IMR-90 (cell line): Measurements from ENCODE around the gene RNPEP. TPM values are rescaled to one million over a fixed set of nuclear protein-coding genes. Genes with fewer than 3 reads are reported as not detected.

ENCODE experiments used
- ATAC-seq: fragments of 200-7000 bp; cut with Tn5 transposase; 2 replicates; pipeline ENCODE4 v1.9.1; 2020; ENCODE audit warnings: low read depth, mild to moderate bottlenecking, moderate library complexity
- BruUV-seq: library from RNA; stranded (reverse); fragments of 400-500 nt; replicated peaks from 2 replicates; lab custom pipeline; 2021; lab: Mats Ljungman, UMichigan
- CTCF ChIA-PET: fragments of 300-600 bp; formaldehyde crosslinking; extraction: SDS; loops from one replicate; lab custom pipeline; 2021; ENCODE audit warnings: antibody characterized with exemption; lab: Yijun Ruan, JAX
- POLR2A ChIA-PET: fragments of 300-600 bp; sonication (Branson Sonifier 250); formaldehyde crosslinking; loops from one replicate; lab custom pipeline; 2022; ENCODE audit warnings: antibody characterized with exemption; ENCODE audit not compliant: unreplicated experiment; lab: Charles Lee
- DNase-seq: peaks from one replicate; pipeline ENCODE4 v3.0.0; 2013
- H2AFZ ChIP-seq: replicated peaks from 2 replicates; pipeline ENCODE3; 2013; ENCODE audit warnings: low read length, mild to moderate bottlenecking; ENCODE audit not compliant: poor library complexity
- H2AK5ac ChIP-seq: 2 replicates; pipeline ENCODE4 v1.6.1; 2013; ENCODE audit warnings: low read depth, low read length, inconsistent platforms
- H2AK9ac ChIP-seq: replicated peaks from 2 replicates; pipeline ENCODE3; 2013; ENCODE audit warnings: mild to moderate bottlenecking, low read depth, low read length, moderate library complexity; ENCODE audit not compliant: poor library complexity
- H2BK120ac ChIP-seq: 2 replicates; pipeline ENCODE4 v1.6.1; 2013; ENCODE audit warnings: low read depth, low read length, inconsistent platforms
- H2BK15ac ChIP-seq: 3 replicates; pipeline ENCODE4 v1.6.1; 2013; ENCODE audit warnings: low read depth, low read length, inconsistent platforms
- H2BK20ac ChIP-seq: 2 replicates; pipeline ENCODE4 v1.6.1; 2013; ENCODE audit warnings: low read depth, mild to moderate bottlenecking, inconsistent platforms, low read length, moderate library complexity
- H2BK5ac ChIP-seq: 2 replicates; pipeline ENCODE4 v1.6.1; 2013; ENCODE audit warnings: mild to moderate bottlenecking, low read depth, low read length, inconsistent platforms; ENCODE audit not compliant: poor library complexity, severe bottlenecking
- H3K14ac ChIP-seq: replicated peaks from 2 replicates; pipeline ENCODE4 v1.6.1; 2013; ENCODE audit warnings: low read depth, low read length, inconsistent platforms
- H3K18ac ChIP-seq: 2 replicates; pipeline ENCODE4 v1.6.1; 2013; ENCODE audit warnings: low read depth, low read length, control low read depth
- H3K23ac ChIP-seq: 2 replicates; pipeline ENCODE4 v1.6.1; 2013; ENCODE audit warnings: low read depth, low read length, inconsistent platforms
- H3K27ac ChIP-seq: 2 replicates; pipeline ENCODE4 v1.5.1; 2013; ENCODE audit warnings: mild to moderate bottlenecking, control low read depth, low read length; ENCODE audit not compliant: insufficient read depth
- H3K27me3 ChIP-seq: 2 replicates; pipeline ENCODE4 v1.6.1; 2013; ENCODE audit warnings: low read length; ENCODE audit not compliant: control insufficient read depth, insufficient read depth
- H3K36me3 ChIP-seq: 2 replicates; pipeline ENCODE4 v1.6.1; 2013; ENCODE audit warnings: low read length, mixed read lengths; ENCODE audit not compliant: control insufficient read depth, insufficient read depth
- H3K4ac ChIP-seq: 2 replicates; pipeline ENCODE4 v1.6.1; 2013; ENCODE audit warnings: low read depth, low read length, inconsistent platforms
- H3K4me1 ChIP-seq: 2 replicates; pipeline ENCODE4 v1.6.1; 2013; ENCODE audit warnings: low read length, mixed read lengths; ENCODE audit not compliant: control insufficient read depth, insufficient read depth
- H3K4me2 ChIP-seq: 2 replicates; pipeline ENCODE4 v1.6.1; 2013; ENCODE audit warnings: low read depth, mild to moderate bottlenecking, control low read depth, low read length, moderate library complexity
- H3K4me3 ChIP-seq: 2 replicates; pipeline ENCODE4 v1.5.1; 2013; ENCODE audit warnings: low read depth, mild to moderate bottlenecking, control low read depth, low read length, moderate library complexity; ENCODE audit not compliant: insufficient read depth
- H3K56ac ChIP-seq: 2 replicates; pipeline ENCODE4 v1.6.1; 2013; ENCODE audit warnings: low read length, inconsistent platforms; ENCODE audit not compliant: insufficient read depth; ENCODE audit errors: extremely low read depth
- H3K79me1 ChIP-seq, 2 experiments: 2 replicates each; pipeline ENCODE4 v1.6.1; 2013; ENCODE audit warnings: low read length in 2 of 2, inconsistent platforms in 1 of 2, low read depth in 1 of 2
- H3K9ac ChIP-seq: 2 replicates; pipeline ENCODE4 v1.6.1; 2013; ENCODE audit warnings: low read depth, low read length, control low read depth
- H3K9me1 ChIP-seq: 2 replicates; pipeline ENCODE4 v1.6.1; 2013; ENCODE audit warnings: low read length, inconsistent platforms; ENCODE audit not compliant: insufficient read depth
- H3K9me3 ChIP-seq: 2 replicates; pipeline ENCODE4 v1.6.1; 2013; ENCODE audit warnings: low read length; ENCODE audit not compliant: control insufficient read depth, insufficient read depth
- H4K20me1 ChIP-seq: 2 replicates; pipeline ENCODE4 v1.6.1; 2013; ENCODE audit warnings: low read length, inconsistent platforms; ENCODE audit not compliant: insufficient read depth
- H4K5ac ChIP-seq: 2 replicates; pipeline ENCODE4 v1.6.1; 2013; ENCODE audit warnings: mild to moderate bottlenecking, low read depth, low read length, control low read depth
- H4K8ac ChIP-seq, 2 experiments: 2 replicates each; pipeline ENCODE4 v1.6.1; 2013; ENCODE audit warnings: low read depth in 2 of 2, low read length in 2 of 2, control low read depth in 1 of 2, inconsistent platforms in 1 of 2
- H4K91ac ChIP-seq: 2 replicates; pipeline ENCODE4 v1.6.1; 2013; ENCODE audit warnings: low read depth, low read length, inconsistent platforms; ENCODE audit not compliant: insufficient read depth
- BHLHE40 ChIP-seq: fragments of 150-350 bp; IDR thresholded peaks from 2 replicates; pipeline ENCODE4 v1.6.1; 2016; ENCODE audit warnings: mild to moderate bottlenecking, low read depth, low read length
- CEBPB ChIP-seq: IDR thresholded peaks from 2 replicates; pipeline ENCODE4 v1.6.1; 2012; ENCODE audit warnings: low read depth, low read length, improper control_type of control experiment
- CHD1 ChIP-seq: IDR thresholded peaks from 2 replicates; pipeline ENCODE4 v1.6.1; 2012; ENCODE audit warnings: low read depth, low read length, improper control_type of control experiment
- FOS ChIP-seq: fragments of 150-350 bp; IDR thresholded peaks from 2 replicates; pipeline ENCODE4 v1.6.1; 2016; ENCODE audit warnings: low read depth, low read length
- NFE2L2 ChIP-seq: fragments of 150-350 bp; IDR thresholded peaks from 2 replicates; pipeline ENCODE4 v1.6.1; 2016; ENCODE audit warnings: low read depth, mild to moderate bottlenecking, low read length
- POLR2A ChIP-seq: IDR thresholded peaks from 2 replicates; pipeline ENCODE4 v1.6.1; 2012; ENCODE audit warnings: mild to moderate bottlenecking, low read depth, low read length
- WGBS, 2 experiments: methylation state at CpG; one replicate each; pipeline versions ENCODE4 v1.1.5 to v1.1.7; 2013; ENCODE audit warnings: missing lambda C conversion rate in 2 of 2; ENCODE audit not compliant: insufficient read length in 1 of 2; ENCODE audit errors: extremely low coverage in 2 of 2; 5-methylcytosine and 5-hydroxymethylcytosine counted together
- dilution Hi-C: fragments of 300-500 bp; cut with HindIII; formaldehyde crosslinking; loops from one replicate; pipeline ENCODE4 v1.14.3; 2018; ENCODE audit warnings: low sequenced_read_pairs; ENCODE audit not compliant: unreplicated experiment
- in situ Hi-C: fragments of 300-500 bp; cut with MboI; formaldehyde crosslinking; loops from 3 replicates; pipeline ENCODE4 v1.14.3; 2019; ENCODE audit warnings: low sequenced_read_pairs, inconsistent platforms, mixed read lengths
- intact Hi-C: fragments of 100-400 bp; cut with micrococcal nuclease; formaldehyde crosslinking; loops from 2 replicates; pipeline ENCODE4 v1.10.0; 2022
- polyA plus RNA-seq, 3 experiments: library from polyadenylated mRNA; depleted of rRNA; stranded (reverse); fragments of >200 nt; gene quantifications; 2 replicates each; pipeline ENCODE4 v1.2.3, GENCODE V29; 2012; ENCODE audit warnings: low replicate concordance in 1 of 3
- total RNA-seq: library from RNA; depleted of rRNA; stranded (reverse); fragments of >200 nt; gene quantifications from 2 replicates; pipeline ENCODE4 v1.2.3, GENCODE V29; 2012
- TF ChIP-seq, protein P1 (sequence below): conservative IDR thresholded peaks from 2 replicates; pipeline ENCODE4 v1.5.1; 2012; ENCODE audit warnings: mild to moderate bottlenecking, low read depth, low read length, improper control_type of control experiment
- TF ChIP-seq, protein P2 (sequence below): fragments of 150-350 bp; IDR thresholded peaks from 2 replicates; pipeline ENCODE4 v1.6.1; 2017; ENCODE audit warnings: mild to moderate bottlenecking, antibody characterized with exemption, low read length, low read depth

The RNPEP gene
- total and polyA plus RNA-seq, 2 of the 4 experiments (the other 2 are of a cell fraction) = 49.8 to 75.4 TPM

DNA sequence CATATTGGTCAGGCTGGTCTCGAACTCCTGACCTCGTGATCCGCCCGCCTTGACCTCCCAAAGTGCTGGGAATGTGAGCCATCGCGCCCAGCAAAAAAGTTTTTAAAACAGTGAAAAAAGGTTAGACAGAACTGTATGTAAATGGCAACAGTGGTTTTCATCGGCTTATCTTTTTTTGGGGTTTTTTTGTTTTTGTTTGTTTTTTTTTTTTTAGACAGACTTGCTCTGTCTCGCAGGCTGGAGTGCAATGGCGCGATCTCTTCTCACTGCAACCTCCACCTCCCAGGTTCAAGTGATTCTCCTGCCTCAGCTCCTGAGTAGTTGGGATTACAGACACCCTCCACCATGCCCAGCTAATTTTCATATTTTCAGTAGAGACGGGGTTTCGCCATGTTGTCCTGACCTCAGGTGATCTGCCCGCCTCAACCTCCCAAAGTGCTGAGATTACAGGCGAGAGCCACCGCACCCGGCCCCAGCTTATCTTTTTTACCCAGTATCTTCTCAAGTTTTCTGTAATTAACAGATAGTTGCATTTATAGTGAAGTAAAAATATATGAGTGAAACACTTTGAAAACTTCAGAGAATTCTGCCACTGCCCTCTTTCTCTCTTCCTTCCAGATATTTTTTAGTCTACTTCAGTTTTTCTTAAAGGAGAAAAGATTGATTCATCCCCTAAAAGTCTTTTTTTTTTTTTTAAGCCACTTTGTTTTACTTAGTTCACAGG is 14.1 kb upstream of the RNPEP start:
- DNase-seq (no peak), ATAC-seq (no peak)
- POLR2A ChIA-PET = no interaction called here
- H4K8ac ChIP-seq = no peak overlapping the region
- no peak overlapping the region for H3K18ac ChIP-seq
- no peak overlapping the region for H3K23ac ChIP-seq
- no peak overlapping the region for H2AFZ ChIP-seq
- in situ Hi-C loops (loop anchor here (5.0 to 25.0 kb wide), 2 partner anchors 71 to 431 kb away; partner anchors contain the start of gene NAV1), dilution Hi-C loops (no loop called here), intact Hi-C loops (no loop called here)
- CTCF ChIA-PET = interaction anchor here (2.7 kb wide), 1 partner anchor 72 kb away, joined by 12 read pairs; no protein-coding TSS in a partner anchor
- H4K5ac ChIP-seq = no peak overlapping the region
- TF ChIP-seq, protein P1, sequence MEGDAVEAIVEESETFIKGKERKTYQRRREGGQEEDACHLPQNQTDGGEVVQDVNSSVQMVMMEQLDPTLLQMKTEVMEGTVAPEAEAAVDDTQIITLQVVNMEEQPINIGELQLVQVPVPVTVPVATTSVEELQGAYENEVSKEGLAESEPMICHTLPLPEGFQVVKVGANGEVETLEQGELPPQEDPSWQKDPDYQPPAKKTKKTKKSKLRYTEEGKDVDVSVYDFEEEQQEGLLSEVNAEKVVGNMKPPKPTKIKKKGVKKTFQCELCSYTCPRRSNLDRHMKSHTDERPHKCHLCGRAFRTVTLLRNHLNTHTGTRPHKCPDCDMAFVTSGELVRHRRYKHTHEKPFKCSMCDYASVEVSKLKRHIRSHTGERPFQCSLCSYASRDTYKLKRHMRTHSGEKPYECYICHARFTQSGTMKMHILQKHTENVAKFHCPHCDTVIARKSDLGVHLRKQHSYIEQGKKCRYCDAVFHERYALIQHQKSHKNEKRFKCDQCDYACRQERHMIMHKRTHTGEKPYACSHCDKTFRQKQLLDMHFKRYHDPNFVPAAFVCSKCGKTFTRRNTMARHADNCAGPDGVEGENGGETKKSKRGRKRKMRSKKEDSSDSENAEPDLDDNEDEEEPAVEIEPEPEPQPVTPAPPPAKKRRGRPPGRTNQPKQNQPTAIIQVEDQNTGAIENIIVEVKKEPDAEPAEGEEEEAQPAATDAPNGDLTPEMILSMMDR = no peak
- no peak for TF ChIP-seq FOS
- TF ChIP-seq CHD1 = no peak
- no peak for TF ChIP-seq BHLHE40
- no peak for TF ChIP-seq CEBPB
- TF ChIP-seq, protein P2, sequence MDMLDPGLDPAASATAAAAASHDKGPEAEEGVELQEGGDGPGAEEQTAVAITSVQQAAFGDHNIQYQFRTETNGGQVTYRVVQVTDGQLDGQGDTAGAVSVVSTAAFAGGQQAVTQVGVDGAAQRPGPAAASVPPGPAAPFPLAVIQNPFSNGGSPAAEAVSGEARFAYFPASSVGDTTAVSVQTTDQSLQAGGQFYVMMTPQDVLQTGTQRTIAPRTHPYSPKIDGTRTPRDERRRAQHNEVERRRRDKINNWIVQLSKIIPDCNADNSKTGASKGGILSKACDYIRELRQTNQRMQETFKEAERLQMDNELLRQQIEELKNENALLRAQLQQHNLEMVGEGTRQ = no peak
- TF ChIP-seq NFE2L2 = no peak
- TF ChIP-seq POLR2A = no peak
- H3K14ac ChIP-seq = no peak overlapping the region
- H3K4me3 ChIP-seq = no peak overlapping the region
- no peaks in the 10 kb centered on the region for H3K9me1 ChIP-seq
- H3K9me3 ChIP-seq = no peaks in the 10 kb centered on the region
- H2AK5ac ChIP-seq = no peak overlapping the region
- WGBS, 2 experiments = 97% methylated on average over 6 of the region's 16 CpGs; no CpG with 5 or more reads in 1 of the 2 experiments
- H3K9ac ChIP-seq = no peak overlapping the region
- H3K4me2 ChIP-seq = no peak overlapping the region
- H3K56ac ChIP-seq = no peak overlapping the region
- no peak overlapping the region for H2BK5ac ChIP-seq
- no peak overlapping the region for H4K91ac ChIP-seq
- H3K27ac ChIP-seq = no peak overlapping the region
- no peaks in the 10 kb centered on the region for H3K27me3 ChIP-seq
- peaks cover 40% of the 10 kb centered on the region for H3K36me3 ChIP-seq
- no peak overlapping the region for H2AK9ac ChIP-seq
- no TSS peak for BruUV-seq
- no peaks in the 10 kb centered on the region; the same call in 1 of the 2 replicates for H3K4me1 ChIP-seq
- 0 out of 2 replicates have a peak, but pooled peaks cover 3% of the 10 kb centered on the region for H4K20me1 ChIP-seq
- H2BK15ac ChIP-seq = no peak overlapping the region
- no peak overlapping the region for H2BK120ac ChIP-seq
- H3K79me1 ChIP-seq = peaks cover 17 to 22% of the 10 kb centered on the region in 2 experiments
- no peak overlapping the region for H3K4ac ChIP-seq
- no peak overlapping the region for H2BK20ac ChIP-seq
